GM21360 (cell line): ENCODE results near the gene IGSF9B.

Source experiments
- ATAC-seq: cut with Tn5 transposase; IDR thresholded peaks from one replicate; pipeline ENCODE4 v1.9.1; 2021; ENCODE audit warnings: mild to moderate bottlenecking, moderate library complexity; ENCODE audit not compliant: unreplicated experiment

The IGSF9B gene

GRCh38 chr11:133938166-133938565, 18.6 kb downstream of the IGSF9B start:
- ATAC-seq = no peak

- no peak for ATAC-seq
Measured at GRCh38 chr11:133937468-133937867, 19.3 kb downstream of the IGSF9B start.

GRCh38 chr11:133937015-133937414, 19.8 kb downstream of the IGSF9B start:
- ATAC-seq = no peak

- no peak for ATAC-seq
Measured at GRCh38 chr11:133936592-133936991, 20.2 kb downstream of the IGSF9B start.

GRCh38 chr11:133936136-133936535, 20.6 kb downstream of the IGSF9B start:
- ATAC-seq = no peak

GRCh38 chr11:133935551-133935910, 21.2 kb downstream of the IGSF9B start:
- ATAC-seq = no peak

- no peak for ATAC-seq
Measured at GRCh38 chr11:133934599-133935550, 21.9 kb downstream of the IGSF9B start.

- ATAC-seq = no peak
Measured at GRCh38 chr11:133934096-133934495, 22.7 kb downstream of the IGSF9B start.

- no peak for ATAC-seq
Measured at GRCh38 chr11:133931449-133932060, 25.2 kb downstream of the IGSF9B start.

- ATAC-seq = no peak
Measured at GRCh38 chr11:133930767-133931448, 25.9 kb downstream of the IGSF9B start.

GRCh38 chr11:133930053-133930766, 26.6 kb downstream of the IGSF9B start:
- ATAC-seq = no peak

GRCh38 chr11:133929401-133930052, 27.2 kb downstream of the IGSF9B start:
- no peak for ATAC-seq

GRCh38 chr11:133928628-133929059, 28.1 kb downstream of the IGSF9B start:
- no peak for ATAC-seq

GRCh38 chr11:133927690-133928627, 28.8 kb downstream of the IGSF9B start:
- ATAC-seq = peak; percentile 73

- ATAC-seq = no peak
Measured at GRCh38 chr11:133926466-133927246, 30.1 kb downstream of the IGSF9B start.

- no peak for ATAC-seq
Measured at GRCh38 chr11:133925756-133926155, 31.0 kb downstream of the IGSF9B start.

GRCh38 chr11:133924661-133925060, 32.1 kb downstream of the IGSF9B start:
- no peak for ATAC-seq

GRCh38 chr11:133922078-133922870, 34.5 kb downstream of the IGSF9B start:
- ATAC-seq = no peak
